ENCODE measurements around the gene BCAS3. TPM values are rescaled to one million over a fixed set of nuclear protein-coding genes. Genes with fewer than 3 reads are reported as not detected.
"Not testable (repeated sequence)": the region's sequence is repeated elsewhere in the genome, so short reads cannot be mapped to it uniquely, and the experiment has no call there.

BCAS3 gene
- total RNA-seq, 1 donor from 2014 or later: 12.5 TPM

DNA sequence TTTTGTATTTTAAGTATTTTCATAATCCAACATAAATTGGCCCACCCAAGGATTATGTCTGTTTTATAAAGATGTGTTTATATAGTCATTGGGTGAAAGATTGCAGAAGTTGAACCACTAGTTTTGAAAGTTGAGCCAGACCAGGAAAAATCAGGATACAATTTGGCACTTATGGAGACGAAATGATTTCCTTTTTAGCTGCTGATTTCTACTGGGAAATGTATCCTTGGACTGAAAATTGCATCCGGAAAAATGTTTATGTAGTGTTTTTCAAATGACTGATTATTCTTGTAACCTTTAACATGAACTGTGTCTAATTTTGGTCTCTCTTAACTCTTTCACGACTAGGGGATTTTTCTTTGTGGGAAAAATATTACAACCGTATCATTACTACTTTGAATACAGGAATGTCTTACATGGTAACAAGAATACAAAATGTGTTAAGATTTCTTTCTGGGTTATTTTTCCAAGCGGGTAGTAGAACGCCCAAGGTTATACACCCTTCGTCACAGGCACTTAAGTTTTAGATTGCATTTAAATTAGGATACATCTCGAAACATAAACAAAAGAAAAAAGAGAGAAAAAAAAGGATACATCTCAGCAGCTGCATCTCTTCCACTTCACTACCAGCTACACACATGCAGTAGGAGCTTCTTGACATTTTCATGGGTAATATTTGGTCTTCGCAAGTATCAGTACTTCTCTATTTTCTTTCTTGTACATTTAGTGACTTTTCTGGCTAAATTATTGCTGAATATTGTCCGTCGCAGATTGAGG, 449.0 kb downstream of the BCAS3 start:
- intact Hi-C loops (cut with micrococcal nuclease): no loop called here

DNA sequence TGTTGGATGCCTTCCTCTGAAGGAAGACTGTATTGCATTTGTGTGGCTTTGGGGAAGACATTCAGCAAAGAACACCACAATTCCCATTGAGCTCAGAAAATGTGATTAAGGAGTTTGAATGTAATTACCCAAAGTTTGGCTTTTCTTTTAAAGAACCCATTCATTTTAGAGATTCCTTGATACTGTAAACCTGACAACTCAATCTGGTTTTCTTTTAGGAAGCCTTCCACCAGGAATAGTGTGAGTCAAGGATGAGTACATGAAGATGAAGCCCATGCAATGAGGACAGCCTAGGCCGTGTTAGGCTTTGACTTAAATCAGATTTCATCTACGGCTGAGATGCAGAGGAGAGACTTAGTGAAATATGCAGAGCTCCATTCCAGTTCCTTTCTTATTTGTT, 450.3 kb downstream of the BCAS3 start:
- intact Hi-C loops (cut with micrococcal nuclease): no loop called here

DNA sequence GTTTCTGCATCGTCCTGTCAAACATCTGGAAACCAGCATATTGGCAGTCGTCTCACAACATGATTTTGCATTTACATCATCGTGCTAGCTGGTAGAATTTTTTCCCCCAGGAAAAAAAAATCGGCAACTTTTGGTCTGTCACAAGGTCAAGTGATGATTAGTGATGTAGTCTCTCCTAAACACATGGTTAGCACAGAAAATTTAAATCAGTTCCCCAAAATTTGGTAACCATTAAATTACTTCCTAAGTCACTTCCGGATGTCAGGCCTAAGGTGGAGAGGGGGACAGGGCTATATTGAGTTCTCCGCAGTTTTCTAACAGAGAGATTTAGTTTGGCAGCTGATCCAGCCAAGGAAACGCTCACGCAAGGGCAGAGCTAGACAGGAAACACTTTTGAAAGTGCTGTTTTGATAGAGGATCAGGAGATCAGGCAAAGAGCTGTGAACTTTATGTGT, 451.0 kb downstream of the BCAS3 start:
- intact Hi-C loops (cut with micrococcal nuclease): no loop called here

DNA sequence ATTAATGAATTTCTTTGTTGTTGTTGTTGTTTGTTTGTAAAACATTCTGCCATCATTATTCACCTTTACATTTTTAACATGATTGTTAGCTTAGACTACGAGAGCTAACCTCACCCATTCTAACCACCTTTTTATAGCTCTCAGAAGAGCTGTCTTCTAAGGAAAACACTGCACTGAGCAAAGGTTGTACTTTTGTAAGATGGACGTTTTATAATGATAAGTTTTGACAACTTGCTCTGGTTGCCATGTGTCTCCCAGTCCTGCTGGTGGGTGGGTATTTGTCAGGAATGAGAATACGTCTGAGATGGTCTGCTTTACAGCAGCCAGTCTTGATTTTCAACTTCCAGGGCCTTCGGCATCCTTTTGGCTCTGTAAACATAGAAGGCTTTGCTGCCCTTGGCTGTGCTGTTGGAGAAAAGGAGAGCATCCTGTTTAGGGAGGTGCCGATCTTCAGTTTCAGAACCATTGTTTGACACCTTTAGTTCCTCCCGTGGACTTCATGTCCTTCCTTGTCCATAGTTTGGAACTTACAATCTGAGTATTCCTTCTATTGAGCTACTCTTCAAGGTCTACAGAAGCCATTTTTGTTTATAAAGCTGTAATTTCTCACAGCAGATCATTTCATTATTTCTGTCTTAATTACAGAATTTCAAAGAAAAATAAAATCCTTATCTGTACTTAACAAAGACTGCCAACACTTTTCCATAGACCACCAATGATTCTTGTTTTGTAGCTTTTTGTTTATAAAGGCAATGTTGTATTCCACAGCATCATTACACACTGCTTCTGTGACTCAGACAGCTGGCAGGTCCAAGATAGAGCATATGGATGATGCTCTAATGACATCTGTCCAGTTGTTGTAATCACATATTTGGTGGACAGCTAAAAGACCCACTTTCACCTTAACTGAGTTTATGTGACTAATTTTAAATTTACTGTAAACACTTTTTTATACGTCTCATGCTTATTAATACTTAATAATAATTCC, 451.9 kb downstream of the BCAS3 start:
- intact Hi-C loops (cut with micrococcal nuclease): no loop called here

DNA sequence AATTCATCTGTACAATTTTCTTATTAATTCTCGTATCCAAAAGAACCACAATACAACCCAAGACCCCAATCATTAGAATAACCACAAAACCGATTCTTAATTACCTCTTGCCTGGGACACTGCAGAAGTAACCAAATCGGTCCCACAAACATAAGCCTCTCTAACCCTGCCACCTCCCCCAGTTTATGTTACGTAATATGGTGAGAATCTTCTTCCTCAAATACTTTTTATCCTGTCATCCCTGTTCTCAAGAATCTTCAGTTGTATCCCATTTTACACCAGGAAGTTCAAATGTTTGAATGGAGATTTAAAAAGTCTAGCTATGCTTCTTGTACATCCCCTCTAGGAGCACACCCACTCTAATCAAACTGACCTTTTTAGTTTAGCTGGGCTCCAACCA, 452.7 kb downstream of the BCAS3 start:
- intact Hi-C loops (cut with micrococcal nuclease): no loop called here

DNA sequence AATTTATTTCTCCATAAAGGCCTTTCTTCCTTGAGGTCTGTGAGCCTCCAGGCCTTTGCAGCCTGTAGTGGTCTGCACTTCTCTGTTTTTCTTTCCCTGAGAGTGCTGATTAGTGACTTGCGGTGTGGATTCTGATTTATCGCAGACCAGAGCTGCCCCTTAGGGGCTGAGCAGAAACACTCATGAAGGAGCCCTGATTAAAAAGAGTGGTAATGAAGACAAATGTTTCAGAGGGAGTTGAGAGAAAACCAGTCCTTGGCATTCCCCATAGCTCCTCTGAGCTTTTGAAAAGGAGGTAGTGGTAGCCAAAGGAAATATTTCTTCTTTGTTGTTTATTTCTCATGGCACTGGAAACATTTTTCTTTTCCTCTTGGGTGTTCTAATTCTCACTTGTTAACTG, 453.9 kb downstream of the BCAS3 start:
- intact Hi-C loops (cut with micrococcal nuclease): no loop called here

DNA sequence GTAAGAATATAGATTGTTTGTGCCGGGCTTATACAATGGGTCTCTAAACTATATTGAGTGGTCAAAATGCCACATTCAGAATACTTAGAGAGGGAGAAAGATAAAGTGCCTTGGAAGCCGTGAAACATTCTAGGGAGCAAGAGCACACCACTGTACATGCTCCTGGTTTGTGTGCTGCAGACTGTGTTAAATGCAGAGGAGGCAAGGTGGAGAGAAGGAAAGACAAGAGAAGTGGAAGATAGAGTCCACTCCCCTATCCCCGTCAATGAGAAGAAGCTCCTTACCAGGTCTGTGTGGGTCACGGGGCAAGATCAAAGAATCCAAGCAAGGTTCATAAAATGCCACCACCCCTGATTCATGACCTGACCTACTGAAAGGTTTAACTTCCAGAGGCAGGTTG, 454.9 kb downstream of the BCAS3 start:
- intact Hi-C loops (cut with micrococcal nuclease): no loop called here

DNA sequence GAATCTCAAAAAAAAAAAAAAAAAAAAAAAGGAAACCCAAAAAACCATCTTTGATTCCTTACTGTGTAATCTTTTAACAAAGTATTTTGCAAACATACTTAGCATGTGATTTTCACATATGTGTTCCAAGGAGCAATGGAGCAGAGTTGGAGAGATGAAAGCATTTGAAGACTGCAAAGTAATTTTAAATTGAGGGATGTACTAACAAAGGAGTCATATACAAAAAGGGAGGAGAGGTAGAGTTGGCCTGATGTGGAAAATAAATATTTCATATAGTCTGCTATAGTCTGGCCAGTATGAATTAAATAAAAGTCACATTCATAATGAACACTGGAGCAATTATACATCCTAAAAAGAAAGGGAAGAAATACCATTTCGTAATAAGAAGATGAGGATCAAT, 456.2 kb downstream of the BCAS3 start:
- intact Hi-C loops (cut with micrococcal nuclease): no loop called here

DNA sequence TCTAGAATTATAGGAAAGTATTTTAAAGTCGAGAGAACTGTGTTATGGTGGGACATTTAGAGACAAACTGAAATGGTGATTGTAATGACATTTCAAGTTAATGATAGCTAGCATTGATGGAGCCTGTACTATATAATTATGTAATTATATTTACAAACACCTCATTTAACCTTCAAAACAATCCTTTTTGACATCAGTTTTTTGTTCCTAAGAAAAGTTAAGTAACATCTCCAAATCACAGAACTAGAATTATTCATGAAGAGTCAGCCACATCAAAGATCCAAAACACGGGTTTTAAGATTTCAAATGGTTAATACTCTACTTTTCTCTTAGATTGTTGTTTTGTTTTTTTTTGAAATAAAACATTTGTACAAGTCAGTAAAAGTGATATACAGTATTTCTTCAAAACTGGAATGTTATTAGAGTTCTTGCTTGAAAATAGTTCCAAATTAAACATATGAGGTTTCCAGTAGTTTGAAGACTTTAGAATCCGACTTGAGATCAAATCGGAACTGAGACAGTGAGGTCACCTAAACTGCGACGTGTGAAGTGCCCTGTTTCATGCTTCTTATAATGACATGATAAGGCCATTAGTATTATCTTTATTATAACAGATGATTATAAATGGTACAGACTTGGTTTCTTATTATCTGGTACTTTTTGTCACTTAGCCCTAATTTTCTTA, 457.0 kb downstream of the BCAS3 start:
- intact Hi-C loops (cut with micrococcal nuclease): no loop called here

DNA sequence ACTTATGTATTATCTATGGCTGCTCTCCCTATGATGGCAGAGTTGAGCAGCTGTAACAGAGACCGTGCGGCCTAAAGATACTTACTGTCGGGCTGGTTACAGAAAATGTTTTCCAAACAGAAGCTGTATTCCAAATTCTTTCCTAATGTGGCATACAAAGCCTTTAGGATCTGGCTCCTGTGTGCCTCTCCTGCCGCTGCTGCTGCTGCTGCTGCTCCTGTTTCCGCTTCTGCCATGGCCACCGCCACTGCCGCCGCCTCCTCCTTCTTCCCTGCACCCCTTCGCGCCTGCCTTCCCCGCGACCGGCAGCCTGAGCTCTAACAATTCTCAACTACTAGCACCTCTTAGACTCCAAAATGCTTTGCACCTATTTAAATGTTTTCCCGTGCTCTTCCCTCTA, 458.1 kb downstream of the BCAS3 start:
- intact Hi-C loops (cut with micrococcal nuclease): no loop called here

DNA sequence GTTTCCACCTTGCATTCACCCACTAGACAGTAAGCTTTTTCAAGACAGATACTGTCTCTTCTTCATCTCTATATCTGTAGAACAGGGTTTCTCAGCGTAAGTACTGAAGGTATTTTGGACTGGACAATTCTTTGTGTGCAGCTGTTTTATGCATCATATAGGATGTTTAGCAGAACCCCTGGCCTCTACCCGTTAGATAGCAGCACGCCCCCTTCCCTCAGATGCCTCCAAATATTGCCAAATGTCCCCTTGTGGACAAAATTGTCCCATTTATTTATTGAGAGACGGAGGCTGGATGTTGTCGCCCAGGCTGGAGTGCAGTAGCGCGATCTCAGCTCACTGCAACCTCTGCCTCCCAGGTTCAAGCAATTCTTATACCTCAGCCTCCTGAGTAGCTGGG, 458.6 kb downstream of the BCAS3 start:
- intact Hi-C loops (cut with micrococcal nuclease): no loop called here

DNA sequence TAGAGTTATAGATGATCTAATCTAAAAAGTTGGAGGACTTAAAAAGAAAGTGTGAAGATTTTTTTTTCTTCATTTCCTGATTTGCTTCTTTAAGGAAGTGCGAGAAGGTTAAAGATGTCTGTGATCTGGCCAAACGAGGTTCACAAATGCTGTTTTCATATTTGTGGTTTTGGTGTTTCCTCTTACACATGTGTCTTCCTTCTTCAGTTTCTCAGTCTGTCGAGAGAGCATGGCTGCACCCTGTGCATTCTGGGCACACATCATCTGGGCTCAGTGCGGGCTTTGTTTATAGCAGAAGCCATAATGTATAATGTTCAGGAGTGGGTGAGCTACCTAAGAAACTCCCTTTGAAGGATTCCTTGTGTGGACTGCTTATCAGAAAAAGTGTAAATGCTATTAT, 461.6 kb downstream of the BCAS3 start:
- intact Hi-C loops (cut with micrococcal nuclease): loop anchor here (1.0 to 2.0 kb wide), 2 partner anchors 74 to 83 kb away; no protein-coding TSS in a partner anchor

DNA sequence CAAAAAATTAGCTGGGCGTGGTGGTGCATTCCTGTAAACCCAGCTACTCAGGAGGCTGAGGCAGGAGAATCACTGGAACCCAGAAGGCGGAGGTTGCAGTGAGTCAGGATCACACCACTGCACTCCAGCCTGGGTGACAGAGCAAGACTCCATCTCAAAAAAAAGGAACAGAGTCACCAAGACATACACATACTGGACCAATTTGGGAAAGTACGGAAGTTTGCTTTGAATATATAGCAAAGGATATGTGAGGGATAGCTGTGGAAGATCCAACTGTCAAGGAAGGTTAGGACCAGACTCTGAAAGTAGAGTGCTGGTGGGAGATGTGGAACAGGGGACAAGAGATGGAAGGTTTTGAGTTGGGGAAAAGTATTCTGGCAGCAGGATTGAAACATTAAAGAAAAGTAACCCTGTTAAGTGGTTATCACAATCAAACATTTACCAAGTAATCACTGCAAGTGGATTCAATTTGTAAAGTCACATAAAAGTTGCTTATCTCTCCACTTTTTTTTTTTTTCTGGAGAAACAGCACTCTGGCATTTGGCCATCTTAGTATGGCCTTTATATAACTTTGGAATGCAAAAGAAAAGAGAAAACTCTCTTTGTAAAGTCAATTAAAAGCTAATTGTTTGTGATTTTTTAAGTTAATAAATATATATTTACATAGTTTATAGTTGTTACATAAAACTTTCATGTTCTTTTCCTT, 462.6 kb downstream of the BCAS3 start:
- intact Hi-C loops (cut with micrococcal nuclease): no loop called here

DNA sequence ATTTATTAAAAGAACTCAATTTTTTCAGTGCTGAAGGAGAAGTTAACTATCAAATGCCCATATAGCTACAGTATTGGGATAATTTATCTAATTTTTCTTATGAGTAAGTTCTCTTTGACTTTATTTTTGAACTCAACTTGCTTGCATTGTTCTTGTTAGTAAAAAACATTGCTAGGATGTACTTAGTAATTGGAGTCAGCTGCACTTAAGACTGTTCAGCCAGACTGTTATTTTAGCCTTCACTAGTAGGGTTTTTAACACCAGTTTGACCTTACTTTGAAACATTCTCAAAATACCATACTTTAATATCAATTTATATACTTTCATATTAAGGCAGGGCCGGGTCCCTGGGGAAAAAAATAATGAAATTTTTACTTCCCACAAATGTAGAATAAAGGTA, 465.4 kb downstream of the BCAS3 start:
- intact Hi-C loops (cut with micrococcal nuclease): no loop called here

DNA sequence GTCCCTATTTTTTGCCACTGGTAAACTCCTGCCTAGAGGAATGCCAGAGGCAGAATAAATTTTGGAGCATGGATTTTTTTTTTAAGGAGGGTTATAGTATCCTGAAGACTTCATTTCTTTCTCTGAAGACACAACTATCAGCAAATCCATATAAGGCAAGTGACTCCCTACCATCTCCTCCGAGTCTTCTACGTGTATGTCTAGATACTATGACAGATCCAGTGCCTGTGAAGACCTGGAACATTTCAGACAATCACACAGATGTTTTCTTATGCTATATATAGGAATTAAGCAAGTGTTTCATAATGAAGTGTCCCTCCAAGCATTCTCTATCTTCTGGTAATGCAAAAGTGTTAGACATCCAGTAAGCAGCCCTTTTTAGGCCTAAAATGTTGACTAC, 466.5 kb downstream of the BCAS3 start:
- intact Hi-C loops (cut with micrococcal nuclease): no loop called here

DNA sequence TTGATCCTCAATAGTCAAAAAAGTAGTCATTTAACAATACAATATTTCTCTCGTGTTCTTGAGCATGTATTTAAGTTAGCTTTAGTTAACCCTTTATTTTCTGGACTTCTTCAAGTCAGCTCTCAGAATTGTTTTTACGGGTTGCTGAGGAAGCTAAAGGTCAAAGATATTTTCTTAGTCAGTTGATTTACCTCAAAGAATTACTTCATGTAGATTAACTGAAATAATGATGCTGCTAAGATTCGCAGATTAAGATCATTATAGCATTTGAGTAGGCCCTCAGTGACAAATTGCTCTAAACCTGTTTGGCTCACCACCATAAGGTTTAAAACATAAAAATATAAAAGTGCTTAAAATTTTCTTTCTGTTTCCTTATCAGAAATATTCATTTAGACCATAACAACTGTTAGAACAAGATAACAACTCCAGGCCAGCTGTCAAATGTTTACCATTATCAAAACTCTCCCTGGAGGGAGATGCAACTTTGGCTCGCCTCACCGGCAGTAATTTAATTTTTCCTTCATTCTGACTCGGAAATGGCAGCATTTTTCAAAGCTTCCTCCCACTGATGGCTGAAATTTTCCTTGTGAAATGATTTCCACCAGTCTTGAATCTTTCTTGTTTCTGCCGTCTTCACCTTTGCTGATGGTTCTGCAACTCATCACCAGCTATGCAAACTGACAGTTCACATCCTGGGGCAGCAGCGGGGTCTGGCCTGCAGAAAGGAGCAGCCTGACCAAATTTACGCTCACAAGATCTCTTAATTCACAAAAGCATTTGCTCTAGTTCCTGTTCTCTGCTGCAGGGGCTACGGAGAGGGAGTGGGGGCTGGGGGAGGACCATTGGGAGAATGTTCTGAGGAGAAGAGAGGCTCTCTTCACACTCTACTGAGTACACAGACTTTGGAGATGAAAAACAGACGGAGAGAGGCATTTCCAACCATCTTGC, 467.2 kb downstream of the BCAS3 start:
- intact Hi-C loops (cut with micrococcal nuclease): no loop called here

DNA sequence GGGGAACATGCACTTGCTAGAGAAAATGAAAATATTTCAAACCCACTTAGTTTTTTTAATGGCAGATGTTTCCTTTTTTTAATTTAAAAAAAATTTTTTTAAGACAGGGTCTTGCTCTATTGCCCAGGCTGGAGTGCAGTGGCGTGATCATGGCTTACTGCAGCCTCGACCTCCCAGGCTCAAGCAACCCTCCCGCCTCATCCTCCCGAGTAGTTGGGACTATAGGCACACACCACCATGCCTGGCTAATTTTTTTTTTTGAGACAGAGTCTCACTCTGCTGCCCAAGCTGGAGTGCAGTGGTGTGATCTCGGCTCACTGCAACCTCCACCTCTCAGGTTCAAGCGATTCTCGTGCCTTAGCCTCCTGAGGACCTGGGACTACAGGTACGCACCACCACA, 469.2 kb downstream of the BCAS3 start:
- intact Hi-C loops (cut with micrococcal nuclease): not testable (repeated sequence)

DNA sequence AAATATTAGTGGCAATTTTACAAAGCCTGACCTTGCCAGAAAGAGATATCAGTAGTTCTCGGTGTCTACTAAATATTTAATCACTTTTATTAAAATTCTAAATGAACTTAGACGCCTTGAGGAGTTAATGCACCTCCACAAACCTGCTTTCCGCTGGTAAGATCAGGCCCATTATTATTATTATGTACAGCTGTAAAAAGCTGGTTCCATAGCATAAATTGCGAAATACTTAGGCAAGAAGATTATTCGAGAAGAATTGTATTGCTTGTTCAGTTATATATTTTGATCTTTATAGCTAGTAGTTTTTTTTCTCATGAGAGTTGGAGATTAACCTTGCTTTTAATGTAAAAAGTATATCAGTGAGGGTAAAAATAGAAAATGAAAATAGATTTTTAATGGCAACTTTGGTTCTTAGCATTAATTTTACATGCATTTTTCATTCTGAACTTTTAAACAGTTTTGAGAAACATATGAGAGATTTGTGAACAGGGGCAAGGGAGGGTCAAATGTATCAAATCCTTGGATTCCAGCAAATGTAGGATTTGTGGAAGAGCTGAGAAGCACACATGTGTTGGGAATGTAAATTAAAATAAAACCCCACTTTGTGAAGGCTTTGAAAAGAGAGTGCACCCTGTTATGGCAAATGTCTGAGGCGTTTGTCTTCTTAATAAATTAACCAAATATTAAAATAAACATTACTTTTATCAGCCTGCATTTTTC, 471.6 kb downstream of the BCAS3 start:
- intact Hi-C loops (cut with micrococcal nuclease): no loop called here

DNA sequence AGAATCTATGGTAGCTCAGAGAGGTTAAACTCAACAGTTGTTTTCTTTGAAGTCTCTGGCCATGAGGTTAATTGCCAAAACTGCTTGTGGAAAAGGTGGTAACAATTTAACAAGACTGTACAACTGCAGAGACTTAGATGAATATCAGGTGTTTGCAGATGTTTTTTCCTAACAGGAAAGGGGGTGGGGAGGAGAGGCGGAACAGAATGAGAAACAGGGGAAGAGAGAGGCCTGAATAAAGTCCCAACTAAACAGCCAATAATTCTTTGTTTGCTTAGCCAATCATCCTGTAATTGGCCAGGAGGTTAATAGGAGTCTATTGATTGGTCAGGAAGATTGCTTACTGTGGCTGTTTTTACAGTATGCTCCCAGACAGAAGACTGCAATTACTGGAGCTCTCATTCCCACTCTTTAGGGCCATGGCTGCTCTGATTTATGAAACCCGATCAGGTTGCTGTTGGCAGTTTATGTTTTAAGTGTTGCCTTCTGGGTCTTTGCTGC, 472.3 kb downstream of the BCAS3 start:
- intact Hi-C loops (cut with micrococcal nuclease): no loop called here

Data from T-helper 2 cell treated with Interferon-gamma antibody and Interleukin-4, amounts not matched to agents 100 ng/mL and 5 ng/mL, for 36 hours (primary cell).